ENCODE measurements around the gene KRTAP9-1. TPM values are rescaled to one million over a fixed set of nuclear protein-coding genes. Genes with fewer than 3 reads are reported as not detected.

Gene KRTAP9-1
- total RNA-seq, 2 experiments from 2014 or later = not detected

GRCh38 chr17:41178341-41178740 is 11.3 kb upstream of the KRTAP9-1 start:
- TF ChIP-seq EZH2phosphoT487 (IDR thresholded peaks at IDR 0.05; ENCODE audit: borderline replicate concordance, low read depth, low read length) = no peak
- no peak for TF ChIP-seq CTCF (conservative IDR thresholded peaks at IDR 0.05; ENCODE audit: low read length)
- Histone ChIP-seq H3K36me3 (ENCODE audit: insufficient read depth, low read length) (no peaks in the 10 kb centered on the region), H3K4me2 (ENCODE audit: low read length) (no peak overlapping the region), H3K79me2 (ENCODE audit: insufficient read depth, low read depth, low read length) (no peaks in the 10 kb centered on the region), H3K4me1 (ENCODE audit: insufficient read depth, low read length, poor library complexity, severe bottlenecking) (peaks cover 5% of the 10 kb centered on the region), H4K20me1 (ENCODE audit: insufficient read depth, low read length) (no peaks in the 10 kb centered on the region), H3K9me3 (ENCODE audit: low read length) (no peaks in the 10 kb centered on the region), H2AFZ (ENCODE audit: low read length) (no peak overlapping the region), H3K9me2 (ENCODE audit: insufficient read depth, low read length) (no peaks in the 10 kb centered on the region), H3K4me3 (ENCODE audit: low read depth, low read length, poor library complexity, severe bottlenecking) (no peak overlapping the region), H3K27ac (ENCODE audit: low read depth, low read length, poor library complexity, severe bottlenecking) (no peak overlapping the region)
- ChIA-PET POLR2A (no interaction called here), CTCF (ENCODE audit: unreplicated experiment) (interaction anchor here (0.5 kb wide), 1 partner anchor 116 kb away, joined by 3 read pairs; no protein-coding TSS in a partner anchor)
- no TSS peak for BruUV-seq (replicated peaks)
- intact Hi-C loops (cut with micrococcal nuclease; ENCODE audit: unreplicated experiment) = no loop called here
- no peak for DNase-seq (ENCODE audit: low spot score)

DNA sequence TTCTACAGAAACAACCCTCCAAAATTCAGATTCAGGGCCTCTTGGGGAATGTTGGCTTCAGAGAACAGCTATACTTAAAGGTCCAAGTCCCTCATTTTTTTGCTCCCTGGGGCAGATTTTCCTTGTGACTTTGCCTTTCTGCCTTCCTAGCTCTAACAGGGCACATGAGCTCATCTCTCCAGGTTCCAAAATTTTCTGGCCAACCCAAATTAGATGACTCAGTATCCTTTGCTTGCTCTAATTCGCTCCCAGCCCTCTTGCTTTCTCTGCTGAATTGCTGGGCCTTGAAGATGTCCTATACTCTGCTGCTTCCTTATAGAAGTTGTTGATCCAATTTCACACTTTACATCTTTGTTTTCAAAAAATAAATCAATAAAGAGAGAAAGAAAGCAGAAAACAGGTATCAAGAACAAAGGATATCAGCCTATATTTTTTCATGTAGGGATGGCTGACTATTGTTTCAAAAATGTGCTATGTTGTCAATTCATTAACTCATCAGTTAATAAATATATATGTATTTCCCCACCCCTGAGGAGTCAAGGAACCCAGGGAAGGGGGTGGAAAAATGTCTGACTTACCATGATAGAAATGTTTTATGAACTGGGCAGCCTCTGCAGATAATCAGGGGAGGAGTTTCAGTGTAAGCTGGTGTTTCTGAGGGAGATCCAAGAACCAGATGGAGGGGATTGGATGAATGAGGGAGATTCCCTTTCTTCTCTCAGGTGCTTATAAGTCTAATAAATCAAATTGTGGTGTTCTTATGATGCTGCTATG is 10.7 kb upstream of the KRTAP9-1 start:
- intact Hi-C loops (cut with micrococcal nuclease; ENCODE audit: unreplicated experiment) = no loop called here
- no peaks in the 10 kb centered on the region for H3K79me2 ChIP-seq (ENCODE audit: insufficient read depth, low read depth, low read length)
- H4K20me1 ChIP-seq (ENCODE audit: insufficient read depth, low read length) = no peaks in the 10 kb centered on the region
- H3K9me3 ChIP-seq (ENCODE audit: low read length) = no peaks in the 10 kb centered on the region
- DNase-seq (ENCODE audit: low spot score) = no peak
- no peak overlapping the region for H3K4me2 ChIP-seq (ENCODE audit: low read length)
- H3K36me3 ChIP-seq (ENCODE audit: insufficient read depth, low read length) = no peaks in the 10 kb centered on the region
- BruUV-seq (replicated peaks) = no TSS peak
- H3K27ac ChIP-seq (ENCODE audit: low read depth, low read length, poor library complexity, severe bottlenecking) = no peak overlapping the region
- H3K4me1 ChIP-seq (ENCODE audit: insufficient read depth, low read length, poor library complexity, severe bottlenecking) = peaks cover 5% of the 10 kb centered on the region
- no peaks in the 10 kb centered on the region for H3K9me2 ChIP-seq (ENCODE audit: insufficient read depth, low read length)
- no peak overlapping the region for H2AFZ ChIP-seq (ENCODE audit: low read length)
- TF ChIP-seq CTCF (conservative IDR thresholded peaks at IDR 0.05; ENCODE audit: low read length) = no peak
- no peak for TF ChIP-seq EZH2phosphoT487 (IDR thresholded peaks at IDR 0.05; ENCODE audit: borderline replicate concordance, low read depth, low read length)
- CTCF ChIA-PET (ENCODE audit: unreplicated experiment) = no interaction called here
- POLR2A ChIA-PET = interaction anchor here (0.6 kb wide), 1 partner anchor 28 kb away, joined by 3 read pairs; no protein-coding TSS in a partner anchor
- H3K4me3 ChIP-seq (ENCODE audit: low read depth, low read length, poor library complexity, severe bottlenecking) = no peak overlapping the region

GRCh38 chr17:41184480-41184961 is 5.2 kb upstream of the KRTAP9-1 start, which contains the start of gene KRTAP4-1:
KRTAP4-1 (minus strand) TSS chr17:41184911; CDS start chr17:41184854, 57 bp downstream.
- Histone ChIP-seq H4K20me1 (ENCODE audit: insufficient read depth, low read length) (no peaks in the 10 kb centered on the region), H3K4me2 (ENCODE audit: low read length) (no peak within 1 kb of the TSS), H3K4me3 (ENCODE audit: low read depth, low read length, poor library complexity, severe bottlenecking) (no peak within 1 kb of the TSS), H3K27ac (ENCODE audit: low read depth, low read length, poor library complexity, severe bottlenecking) (no peak within 1 kb of the TSS), H3K4me1 (ENCODE audit: insufficient read depth, low read length, poor library complexity, severe bottlenecking) (no peaks in the 10 kb centered on the region), H2AFZ (ENCODE audit: low read length) (no peak within 1 kb of the TSS), H3K79me2 (ENCODE audit: insufficient read depth, low read depth, low read length) (no peaks in the 10 kb centered on the region), H3K9me2 (ENCODE audit: insufficient read depth, low read length) (no peaks in the 10 kb centered on the region), H3K36me3 (ENCODE audit: insufficient read depth, low read length) (no peaks in the 10 kb centered on the region), H3K9me3 (ENCODE audit: low read length) (no peaks in the 10 kb centered on the region)
- intact Hi-C loops (cut with micrococcal nuclease; ENCODE audit: unreplicated experiment) = no loop called here
- POLR2A ChIA-PET = no interaction called here
- CTCF ChIA-PET (ENCODE audit: unreplicated experiment) = no interaction called here
- no TSS peak for BruUV-seq (replicated peaks)
- no peak for TF ChIP-seq CTCF (conservative IDR thresholded peaks at IDR 0.05; ENCODE audit: low read length)
- no peak for TF ChIP-seq EZH2phosphoT487 (IDR thresholded peaks at IDR 0.05; ENCODE audit: borderline replicate concordance, low read depth, low read length)
- no peak for DNase-seq (ENCODE audit: low spot score)
